Tibial artery (tissue), 4 donors: Measurements from ENCODE around the gene APBA2.

Experiments
- DNase-seq, 2 donors: peaks; one replicate each; pipeline ENCODE4 v3.0.0-alpha.2; 2019
- H3K27ac ChIP-seq, 2 donors: fragments of 200-600 bp; sonication (generic) in 1 of 2; 1 replicate in 1 of 2; 2 replicates in 1 of 2; pipeline ENCODE4 v1.5.1; 2018 to 2019; ENCODE audit warnings: mild to moderate bottlenecking in 1 of 2
- H3K27me3 ChIP-seq, 2 donors: fragments of 200-600 bp; sonication (generic) in 1 of 2; one replicate each; pipeline versions ENCODE4 v1.5.1 to v1.6.0; 2016 to 2019
- H3K36me3 ChIP-seq, 3 donors: fragments of 200-600 bp; sonication (generic) in 2 of 3; one replicate each; pipeline ENCODE4 v1.5.1; 2016 to 2019; ENCODE audit warnings: mild to moderate bottlenecking in 2 of 3
- H3K4me1 ChIP-seq, 4 donors: fragments of 200-600 bp; sonication (generic) in 2 of 4; 1 replicate in 3 of 4; 2 replicates in 1 of 4; pipeline ENCODE4 v1.5.1; 2016 to 2019
- H3K4me3 ChIP-seq, 2 donors: fragments of 200-600 bp; sonication (generic) in 1 of 2; 1 replicate in 1 of 2; 2 replicates in 1 of 2; pipeline ENCODE4 v1.5.1; 2018 to 2019; ENCODE audit warnings: mild to moderate bottlenecking in 2 of 2
- H3K9me3 ChIP-seq, 3 donors: fragments of 200-600 bp; sonication (generic) in 1 of 3; one replicate each; pipeline ENCODE4 v1.5.1; 2016 to 2019
- CTCF ChIP-seq, 2 experiments: fragments of 200-600 bp in 1 of 2; fragments of 450-650 bp in 1 of 2; IDR thresholded peaks; one replicate each; pipeline ENCODE4 v1.5.1; 2017 to 2019; ENCODE audit warnings: antibody characterized with exemption in 2 of 2, mild to moderate bottlenecking in 1 of 2, moderate library complexity in 1 of 2
- intact Hi-C: fragments of 100-400 bp; cut with DNase I; formaldehyde crosslinking; loops from one replicate; pipeline ENCODE4 v1.15.0; 2023; ENCODE audit warnings: low total_unique reads

The APBA2 gene

GRCh38 chr15:29130951-29131839 lies 245.4 kb downstream of the APBA2 start:
- no peaks in the 10 kb centered on the region for H3K36me3 ChIP-seq
- no peaks in the 10 kb centered on the region for H3K9me3 ChIP-seq
- H3K27ac ChIP-seq, result no peak overlapping the region
- peaks cover 0 to 7% of the 10 kb centered on the region in 2 donors for H3K27me3 ChIP-seq
- no peak overlapping the region for H3K4me3 ChIP-seq
- DNase-seq, result peak in 1 of 2 donors; percentile 35
- intact Hi-C loops, result no loop called here
- no peaks in the 10 kb centered on the region for H3K4me1 ChIP-seq
- TF ChIP-seq CTCF (IDR thresholded peaks at IDR 0.05), result no peak

- Histone ChIP-seq H3K36me3 (no peaks in the 10 kb centered on the region), H3K4me3 (no peak overlapping the region), H3K4me1 (no peaks in the 10 kb centered on the region), H3K27ac (no peak overlapping the region), H3K9me3 (no peaks in the 10 kb centered on the region), H3K27me3 (peaks cover 0 to 3% of the 10 kb centered on the region in 2 donors)
- peak in 1 of 2 donors; percentile 59 for DNase-seq
- intact Hi-C loops, result no loop called here
- TF ChIP-seq CTCF (IDR thresholded peaks at IDR 0.05), result no peak
Measured at GRCh38 chr15:29131840-29132420, 246.2 kb downstream of the APBA2 start.

GRCh38 chr15:29132735-29133181 lies 247.0 kb downstream of the APBA2 start:
- TF ChIP-seq CTCF (IDR thresholded peaks at IDR 0.05), result no peak
- Histone ChIP-seq H3K4me3 (no peak overlapping the region), H3K4me1 (no peaks in the 10 kb centered on the region), H3K9me3 (no peaks in the 10 kb centered on the region), H3K27me3 (peaks cover 0 to 3% of the 10 kb centered on the region in 2 donors), H3K27ac (no peak overlapping the region), H3K36me3 (no peaks in the 10 kb centered on the region)
- intact Hi-C loops, result no loop called here
- DNase-seq, result peak in 1 of 2 donors; percentile 42

- DNase-seq, result peak in 1 of 2 donors; percentile 59
- TF ChIP-seq CTCF (IDR thresholded peaks at IDR 0.05), result no peak
- intact Hi-C loops, result no loop called here
- Histone ChIP-seq H3K9me3 (no peaks in the 10 kb centered on the region), H3K36me3 (no peaks in the 10 kb centered on the region), H3K27ac (no peak overlapping the region), H3K4me3 (no peak overlapping the region), H3K4me1 (no peaks in the 10 kb centered on the region), H3K27me3 (peaks cover 0 to 8% of the 10 kb centered on the region in 2 donors)
Measured at GRCh38 chr15:29133321-29133720, 247.5 kb downstream of the APBA2 start.

- TF ChIP-seq CTCF (IDR thresholded peaks at IDR 0.05), result no peak
- H3K4me1 ChIP-seq, result no peaks in the 10 kb centered on the region
- H3K9me3 ChIP-seq, result no peaks in the 10 kb centered on the region
- no peak overlapping the region for H3K27ac ChIP-seq
- H3K27me3 ChIP-seq, result peaks cover 0 to 12% of the 10 kb centered on the region in 2 donors
- peak in 1 of 2 donors; percentile 12 for DNase-seq
- H3K36me3 ChIP-seq, result no peaks in the 10 kb centered on the region
- intact Hi-C loops, result no loop called here
- H3K4me3 ChIP-seq, result no peak overlapping the region
Measured at GRCh38 chr15:29133791-29134190, 248.0 kb downstream of the APBA2 start.
